Measurements from ENCODE around the gene ODR4. TPM values are rescaled to one million over a fixed set of nuclear protein-coding genes. Genes with fewer than 3 reads are reported as not detected.
A peak's percentile ranks its signal among the peaks of the same experiment; 100 is the strongest.
"Not testable (repeated sequence)": the region's sequence is repeated elsewhere in the genome, so short reads cannot be mapped to it uniquely, and the experiment has no call there.

Gene ODR4
- total RNA-seq, 3 donors from 2014 or later: 15.1 to 17.4 (median 16.2) TPM

DNA sequence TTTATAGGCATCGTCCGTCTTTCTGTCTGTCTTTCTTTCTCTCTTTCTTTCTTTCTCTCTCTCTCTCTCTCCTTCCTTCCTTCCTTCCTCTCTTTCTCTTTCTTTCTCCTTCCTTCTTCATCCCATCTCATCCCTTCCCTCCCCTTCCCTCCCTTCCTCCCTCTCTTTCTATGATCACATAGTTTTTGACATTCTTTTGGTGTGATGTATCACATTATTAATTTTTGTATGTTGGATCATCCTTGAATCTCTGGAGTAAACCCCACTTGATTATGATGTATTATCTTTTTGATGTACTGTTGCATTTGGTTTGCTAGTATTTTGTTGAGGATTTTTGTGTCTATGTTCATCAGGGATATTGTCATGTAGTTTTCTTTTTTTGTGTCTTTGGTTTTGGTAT is 25.8 kb downstream of the ODR4 start:
- peaks cover 19% of the 10 kb centered on the region for H3K36me3 Mint-ChIP-seq (ENCODE audit: insufficient read depth)

DNA sequence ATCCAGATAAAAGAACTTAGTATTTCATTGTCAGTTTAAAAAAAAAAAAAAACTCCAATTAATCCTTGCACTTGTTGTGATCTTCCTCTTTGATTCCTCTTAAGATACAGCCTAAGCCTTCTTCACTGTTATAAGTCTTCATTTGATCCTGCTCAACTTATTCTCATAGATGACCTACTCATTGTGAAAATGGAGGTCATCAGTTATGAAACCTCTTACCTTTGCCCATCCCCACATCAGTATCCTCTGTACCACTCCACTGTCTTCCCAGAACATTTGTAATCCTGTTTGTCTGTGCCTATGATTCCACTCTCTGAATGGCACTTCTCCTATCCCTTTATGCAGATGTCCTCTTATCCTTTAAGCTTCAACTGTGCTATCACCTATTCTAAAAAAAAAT is 28.0 kb downstream of the ODR4 start:
- H3K4me3 Mint-ChIP-seq: no peak overlapping the region
- H3K36me3 Mint-ChIP-seq (ENCODE audit: insufficient read depth): peaks cover 26% of the 10 kb centered on the region
- no peak for ATAC-seq
- no peaks in the 10 kb centered on the region for H3K9me3 Mint-ChIP-seq
- no peak for DNase-seq
- H3K27me3 Mint-ChIP-seq (ENCODE audit: low read depth): no peaks in the 10 kb centered on the region
- H3K4me1 Mint-ChIP-seq (ENCODE audit: low read depth): no peaks in the 10 kb centered on the region

More for the DNA sequence above, 25.8 kb downstream of the ODR4 start:
- not testable (repeated sequence) for H3K4me1 Mint-ChIP-seq (ENCODE audit: low read depth); H3K27me3 Mint-ChIP-seq (ENCODE audit: low read depth); ATAC-seq; DNase-seq; H3K9me3 Mint-ChIP-seq; H3K4me3 Mint-ChIP-seq

DNA sequence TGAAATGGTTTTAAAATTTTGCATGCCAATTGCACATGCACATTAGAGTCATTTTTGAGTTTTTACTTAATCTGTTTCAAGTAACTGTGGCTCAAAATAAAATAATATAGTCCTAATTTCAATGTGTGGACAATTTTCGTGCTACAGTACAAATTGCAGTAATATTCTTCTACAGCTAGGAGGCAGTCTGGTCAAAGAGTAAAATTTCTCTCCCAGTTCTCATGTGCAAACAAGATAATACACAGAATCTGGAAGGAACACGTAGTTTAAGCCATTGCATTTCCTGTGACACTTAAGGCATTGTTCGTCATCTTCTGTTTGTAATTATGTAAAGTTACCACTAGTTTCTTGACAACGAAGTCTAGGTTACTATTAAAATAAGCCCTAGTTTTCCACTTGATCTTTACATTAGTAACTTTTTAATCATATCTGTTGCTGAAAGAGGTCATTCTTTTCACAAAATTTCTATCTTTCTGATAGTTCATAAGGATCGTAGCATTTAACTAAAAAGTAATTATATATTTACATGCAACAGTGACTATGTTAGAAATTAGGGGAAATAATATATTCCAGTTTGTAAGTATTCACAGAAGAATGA is 28.9 kb downstream of the ODR4 start:
- no peak for DNase-seq
- Mint-ChIP-seq H3K4me3 (no peak overlapping the region), H3K9me3 (no peaks in the 10 kb centered on the region), H3K27me3 (ENCODE audit: low read depth) (no peaks in the 10 kb centered on the region), H3K36me3 (ENCODE audit: insufficient read depth) (peaks cover 26% of the 10 kb centered on the region), H3K4me1 (ENCODE audit: low read depth) (no peaks in the 10 kb centered on the region)
- peak in 1 of 2 donors; percentile 18 for ATAC-seq

DNA sequence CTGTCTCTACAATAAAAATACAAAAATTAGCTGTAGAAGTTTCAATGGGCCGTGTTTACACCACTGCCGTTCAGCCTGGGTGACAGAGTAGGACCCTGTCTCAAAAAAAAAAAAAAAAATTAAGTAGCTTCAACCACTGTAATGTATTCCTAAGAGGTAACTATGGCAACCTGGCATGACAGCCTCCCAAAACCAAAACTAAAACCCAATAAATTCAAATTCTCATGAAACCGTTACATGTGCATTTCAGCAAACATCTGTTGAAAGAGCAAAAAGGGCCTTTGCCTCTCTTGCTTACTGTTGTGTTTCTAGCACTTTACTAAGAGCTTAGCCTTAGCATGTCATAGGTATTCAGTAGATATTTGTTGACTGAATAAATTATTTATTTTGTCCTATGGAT is 33.5 kb downstream of the ODR4 start:
- no peak overlapping the region for H3K4me3 Mint-ChIP-seq
- H3K9me3 Mint-ChIP-seq: no peaks in the 10 kb centered on the region
- H3K4me1 Mint-ChIP-seq (ENCODE audit: low read depth): no peaks in the 10 kb centered on the region
- no peak for DNase-seq
- no peaks in the 10 kb centered on the region for H3K27me3 Mint-ChIP-seq (ENCODE audit: low read depth)
- peaks cover 16% of the 10 kb centered on the region for H3K36me3 Mint-ChIP-seq (ENCODE audit: insufficient read depth)
- ATAC-seq: no peak

DNA sequence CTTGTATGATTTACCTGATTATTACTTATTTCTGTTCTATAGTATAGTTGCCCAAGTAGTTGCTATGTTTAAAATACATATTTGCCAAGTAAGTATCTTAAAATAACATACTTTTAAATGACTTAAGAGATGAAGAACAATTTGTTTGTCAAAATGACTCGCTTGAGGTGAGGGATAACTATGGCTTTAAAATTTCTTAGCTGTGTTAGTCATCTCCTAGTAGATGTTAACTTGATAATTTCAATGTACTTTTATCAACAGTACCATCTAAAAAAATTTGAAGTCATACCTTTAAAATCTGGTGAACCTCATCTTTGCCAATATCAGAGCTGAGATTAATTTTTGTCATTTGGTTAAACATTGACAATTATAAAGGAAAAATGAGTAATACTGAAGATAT is 37.7 kb downstream of the ODR4 start:
- no peaks in the 10 kb centered on the region for H3K27me3 Mint-ChIP-seq (ENCODE audit: low read depth)
- ATAC-seq (no peak), DNase-seq (no peak)
- no peaks in the 10 kb centered on the region for H3K4me1 Mint-ChIP-seq (ENCODE audit: low read depth)
- no peaks in the 10 kb centered on the region for H3K9me3 Mint-ChIP-seq
- H3K4me3 Mint-ChIP-seq: no peak overlapping the region
- peaks cover 6% of the 10 kb centered on the region for H3K36me3 Mint-ChIP-seq (ENCODE audit: insufficient read depth)

DNA sequence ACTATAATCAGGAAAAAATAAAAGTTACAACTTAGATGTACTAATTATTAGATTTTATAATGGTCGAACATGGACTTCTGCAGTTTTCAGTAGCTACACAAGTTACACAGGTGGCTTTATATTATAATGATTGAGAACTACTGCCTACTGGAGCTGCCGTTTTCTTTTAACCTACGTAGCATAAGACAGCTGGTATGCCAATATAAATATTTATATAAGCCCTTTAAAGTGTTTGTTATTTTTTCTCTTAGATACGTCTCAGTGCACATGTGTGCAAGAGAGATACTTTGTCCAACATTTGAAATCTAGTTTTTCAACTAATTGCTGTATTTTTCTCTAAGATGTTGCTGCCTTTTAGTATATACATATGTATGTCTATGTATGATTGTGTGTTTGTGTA is 42.9 kb downstream of the ODR4 start:
- Mint-ChIP-seq H3K4me1 (ENCODE audit: low read depth) (peaks cover 8% of the 10 kb centered on the region), H3K36me3 (ENCODE audit: insufficient read depth) (peaks cover 21% of the 10 kb centered on the region), H3K9me3 (no peaks in the 10 kb centered on the region), H3K4me3 (no peak overlapping the region), H3K27me3 (ENCODE audit: low read depth) (no peaks in the 10 kb centered on the region)
- no peak for DNase-seq
- ATAC-seq: no peak

DNA sequence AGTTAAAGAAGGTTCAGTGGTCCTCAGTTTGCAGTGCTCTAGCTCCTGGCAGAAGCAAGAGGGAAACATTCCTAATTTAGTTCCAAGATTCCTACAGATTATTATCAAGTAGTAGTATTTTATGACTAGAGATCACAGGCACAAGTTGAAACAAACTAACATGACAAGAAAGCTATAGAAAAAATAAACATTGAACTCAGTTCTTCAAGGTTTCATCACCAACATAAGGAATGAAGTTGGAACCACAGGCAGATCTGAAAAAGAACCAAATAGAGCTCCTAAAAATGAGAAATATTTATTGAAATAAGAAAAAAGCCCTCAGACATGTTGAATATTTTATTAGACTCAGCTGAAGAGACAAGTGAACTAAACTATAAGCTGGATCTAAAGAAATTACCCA is 44.7 kb downstream of the ODR4 start:
- ATAC-seq: no peak
- no peaks in the 10 kb centered on the region for H3K27me3 Mint-ChIP-seq (ENCODE audit: low read depth)
- no peaks in the 10 kb centered on the region for H3K9me3 Mint-ChIP-seq
- H3K4me1 Mint-ChIP-seq (ENCODE audit: low read depth): peaks cover 8% of the 10 kb centered on the region
- peaks cover 23% of the 10 kb centered on the region for H3K36me3 Mint-ChIP-seq (ENCODE audit: insufficient read depth)
- no peak for DNase-seq
- no peak overlapping the region for H3K4me3 Mint-ChIP-seq

DNA sequence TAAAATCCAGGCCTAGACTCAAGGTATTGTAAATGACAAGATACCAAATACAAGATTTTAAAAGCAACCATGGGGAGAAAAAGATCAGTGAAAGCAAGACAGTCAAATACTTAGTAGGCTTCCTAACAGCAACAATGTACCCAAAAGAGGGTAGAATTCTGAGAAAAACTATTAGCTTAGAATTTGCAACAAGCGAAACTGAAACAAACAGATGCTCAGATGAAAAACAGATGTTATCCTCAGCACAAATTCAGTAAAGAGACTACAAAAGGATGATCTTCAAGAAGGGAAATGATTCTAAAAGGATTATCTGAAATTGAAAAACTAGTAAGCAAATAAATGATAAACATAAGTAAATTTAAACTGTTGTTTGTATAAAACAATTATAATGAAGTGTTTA is 45.3 kb downstream of the ODR4 start:
- Mint-ChIP-seq H3K9me3 (no peaks in the 10 kb centered on the region), H3K27me3 (ENCODE audit: low read depth) (no peaks in the 10 kb centered on the region), H3K4me3 (no peak overlapping the region), H3K36me3 (ENCODE audit: insufficient read depth) (peaks cover 23% of the 10 kb centered on the region), H3K4me1 (ENCODE audit: low read depth) (peaks cover 8% of the 10 kb centered on the region)
- DNase-seq (no peak), ATAC-seq (no peak)

DNA sequence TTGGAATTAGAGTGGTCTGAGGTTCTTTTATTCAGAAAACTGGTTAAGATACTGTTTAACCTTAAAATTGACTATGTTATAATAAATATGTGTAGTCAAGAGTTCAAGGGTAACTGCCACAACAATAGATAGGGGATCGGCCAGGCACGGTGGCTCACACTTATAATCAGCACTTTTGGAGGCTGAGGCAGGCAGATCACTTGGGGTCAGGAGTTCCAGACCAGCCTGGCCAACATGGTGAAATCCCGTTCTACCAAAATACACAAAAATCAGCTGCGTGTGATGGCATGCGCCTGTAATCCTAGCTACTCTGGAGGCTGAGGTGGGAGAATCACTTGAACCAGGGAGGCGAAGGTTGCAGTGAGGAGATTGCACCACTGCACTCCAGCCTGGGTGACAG is 45.8 kb downstream of the ODR4 start:
- Mint-ChIP-seq H3K4me1 (ENCODE audit: low read depth) (peaks cover 8% of the 10 kb centered on the region), H3K9me3 (no peaks in the 10 kb centered on the region), H3K27me3 (ENCODE audit: low read depth) (no peaks in the 10 kb centered on the region), H3K4me3 (no peak overlapping the region), H3K36me3 (ENCODE audit: insufficient read depth) (peaks cover 23% of the 10 kb centered on the region)
- ATAC-seq: no peak
- DNase-seq: no peak

DNA sequence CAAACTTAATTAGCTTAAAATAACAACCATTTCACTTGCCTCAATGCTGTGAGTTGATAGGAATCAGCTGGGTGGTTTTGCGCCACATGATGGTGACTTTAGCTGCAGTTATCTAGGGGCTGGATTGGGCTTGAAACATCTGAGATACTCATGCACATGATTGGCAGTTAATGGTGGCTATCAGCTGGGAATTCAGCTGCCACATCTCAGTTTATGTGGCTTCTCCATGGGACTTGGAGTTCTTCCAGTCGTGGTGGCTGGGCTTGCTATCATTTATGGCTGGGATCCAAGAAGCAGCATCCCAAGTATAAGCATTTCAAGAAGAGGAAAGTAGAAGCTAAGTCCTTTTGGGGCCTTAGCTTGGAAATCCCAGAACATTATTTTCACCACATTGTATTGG is 48.9 kb downstream of the ODR4 start:
- DNase-seq (no peak), ATAC-seq (no peak)
- peaks cover 8% of the 10 kb centered on the region for H3K4me1 Mint-ChIP-seq (ENCODE audit: low read depth)
- no peaks in the 10 kb centered on the region for H3K27me3 Mint-ChIP-seq (ENCODE audit: low read depth)
- H3K9me3 Mint-ChIP-seq: no peaks in the 10 kb centered on the region
- peaks cover 15% of the 10 kb centered on the region for H3K36me3 Mint-ChIP-seq (ENCODE audit: insufficient read depth)
- no peak overlapping the region for H3K4me3 Mint-ChIP-seq

DNA sequence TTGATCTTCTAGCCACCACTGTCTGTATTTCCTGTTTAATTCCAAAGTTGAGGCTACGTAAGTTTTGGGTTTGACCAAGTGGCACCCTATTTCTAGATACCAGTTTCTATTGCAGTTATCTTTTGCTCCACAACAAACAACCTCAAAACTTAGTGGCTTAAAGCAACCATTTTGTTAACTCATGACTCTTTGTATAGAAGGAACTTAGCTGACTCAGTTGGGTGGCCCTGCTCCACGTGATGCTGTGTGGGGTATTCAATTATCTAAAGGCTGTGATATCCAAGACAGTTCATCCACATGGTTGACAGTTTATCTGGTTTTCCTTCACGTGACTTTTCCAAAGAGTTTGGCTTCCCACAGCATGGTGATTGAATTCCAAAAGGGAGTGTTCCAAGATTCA is 50.5 kb downstream of the ODR4 start:
- Mint-ChIP-seq H3K36me3 (ENCODE audit: insufficient read depth) (peaks cover 8% of the 10 kb centered on the region), H3K9me3 (no peaks in the 10 kb centered on the region), H3K4me3 (no peak overlapping the region), H3K27me3 (ENCODE audit: low read depth) (no peaks in the 10 kb centered on the region), H3K4me1 (ENCODE audit: low read depth) (no peaks in the 10 kb centered on the region)
- ATAC-seq (no peak), DNase-seq (no peak)

DNA sequence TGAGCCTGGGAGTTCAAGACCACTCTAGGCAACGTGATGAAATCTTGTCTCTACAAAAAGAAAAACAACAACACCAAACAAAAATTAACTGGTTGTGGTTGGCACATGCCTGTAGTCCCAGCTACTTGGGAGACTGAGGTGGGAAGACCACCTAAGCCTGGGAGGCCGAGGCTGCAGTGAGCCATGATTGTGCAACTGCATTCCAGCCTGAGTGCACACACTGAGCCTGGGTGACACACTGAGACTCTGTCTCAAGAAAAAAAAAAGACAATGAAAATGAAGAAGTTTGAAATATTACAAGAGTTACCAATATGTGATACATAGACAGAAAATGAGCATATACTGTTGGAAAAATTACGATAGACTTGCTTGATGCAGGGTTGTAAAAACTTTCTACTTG is 53.4 kb downstream of the ODR4 start:
- no peak for ATAC-seq
- DNase-seq: no peak
- no peaks in the 10 kb centered on the region for H3K27me3 Mint-ChIP-seq (ENCODE audit: low read depth)

DNA sequence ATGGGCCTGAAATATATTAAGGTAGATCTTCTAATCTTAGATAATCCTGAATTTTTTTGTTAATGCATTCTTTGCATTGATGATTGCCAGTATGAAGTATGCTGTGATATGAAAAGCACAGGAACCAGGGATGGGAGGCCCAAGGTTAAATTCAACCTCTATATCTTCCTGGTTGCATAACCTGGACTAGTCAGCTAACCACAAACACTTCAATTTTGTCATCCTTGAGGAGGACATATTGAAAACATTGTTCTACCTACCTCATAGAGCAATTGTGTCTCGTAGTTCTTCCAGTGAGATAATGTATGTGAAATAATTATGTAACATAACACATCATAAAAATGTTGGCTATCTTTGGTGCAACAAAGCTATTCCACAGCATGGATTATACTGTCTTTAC is 59.7 kb downstream of the ODR4 start:
- Mint-ChIP-seq H3K27me3 (ENCODE audit: low read depth) (no peaks in the 10 kb centered on the region), H3K4me3 (no peak overlapping the region), H3K9me3 (no peaks in the 10 kb centered on the region), H3K4me1 (ENCODE audit: low read depth) (peaks cover under 1% of the 10 kb centered on the region), H3K36me3 (ENCODE audit: insufficient read depth) (peaks cover 10% of the 10 kb centered on the region)
- DNase-seq (no peak), ATAC-seq (no peak)

More for the DNA sequence above, 53.4 kb downstream of the ODR4 start:
- Mint-ChIP-seq H3K4me1 (ENCODE audit: low read depth) (no peaks in the 10 kb centered on the region), H3K36me3 (ENCODE audit: insufficient read depth) (peaks cover 8% of the 10 kb centered on the region), H3K4me3 (no peak overlapping the region), H3K9me3 (no peaks in the 10 kb centered on the region)

DNA sequence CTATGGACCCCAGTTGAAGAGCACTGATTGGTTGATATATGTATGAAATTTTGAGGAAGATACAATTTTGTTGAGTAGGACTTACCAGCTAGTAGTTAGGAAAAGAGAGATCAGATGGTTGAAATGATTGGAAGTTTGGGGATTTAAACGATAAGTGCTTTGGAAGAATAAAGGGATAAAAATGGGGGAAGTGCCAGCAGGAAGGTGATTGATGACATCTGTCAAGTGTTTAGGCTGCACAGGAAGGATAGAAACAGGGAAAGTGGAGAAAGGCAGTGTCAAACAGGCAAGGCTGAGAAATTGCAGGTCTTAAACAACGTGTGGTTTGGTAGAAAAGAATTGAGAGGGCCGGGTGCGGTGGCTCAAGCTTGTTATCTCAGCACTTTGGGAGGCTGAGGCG is 62.9 kb downstream of the ODR4 start:
- Mint-ChIP-seq H3K36me3 (ENCODE audit: insufficient read depth) (peaks cover 10% of the 10 kb centered on the region), H3K27me3 (ENCODE audit: low read depth) (no peaks in the 10 kb centered on the region), H3K4me1 (ENCODE audit: low read depth) (peaks cover 9% of the 10 kb centered on the region), H3K4me3 (no peak overlapping the region), H3K9me3 (no peaks in the 10 kb centered on the region)
- DNase-seq (no peak), ATAC-seq (no peak)

DNA sequence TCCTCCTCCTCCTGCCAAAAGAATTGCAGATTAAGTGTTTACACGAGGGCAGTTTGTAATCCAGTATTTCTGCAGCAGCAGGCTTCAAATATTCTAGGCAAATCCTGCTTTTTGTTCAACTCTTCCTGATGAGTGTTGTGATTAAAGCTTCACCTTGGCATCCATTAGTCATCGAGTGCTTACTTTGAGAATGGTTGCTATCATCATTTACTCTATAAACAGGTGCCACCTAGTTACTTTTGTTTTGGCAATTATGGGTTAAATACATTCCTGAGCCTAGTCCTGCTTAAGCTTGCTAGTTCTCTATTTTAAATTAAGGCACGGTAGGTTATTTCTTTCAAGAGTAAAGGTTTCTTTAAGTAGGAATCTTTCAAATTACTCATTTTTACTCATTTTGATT is 64.9 kb downstream of the ODR4 start:
- DNase-seq (no peak), ATAC-seq (no peak)
- Mint-ChIP-seq H3K4me3 (no peak overlapping the region), H3K27me3 (ENCODE audit: low read depth) (no peaks in the 10 kb centered on the region), H3K4me1 (ENCODE audit: low read depth) (peaks cover 9% of the 10 kb centered on the region), H3K9me3 (no peaks in the 10 kb centered on the region), H3K36me3 (ENCODE audit: insufficient read depth) (peaks cover 10% of the 10 kb centered on the region)

Measured in activated T-cell treated with anti-CD3 and anti-CD28 coated beads, Interleukin-2, amount 50 U/mL, for 4 hours (primary cell).